Heart left ventricle (tissue), 16 donors: ENCODE measurements around the gene ITPRID2. TPM values are rescaled to one million over a fixed set of nuclear protein-coding genes. Genes with fewer than 3 reads are reported as not detected.

Experiments used
- ATAC-seq, 4 donors: fragments of 200-7000 bp; cut with Tn5 transposase; one replicate each; pipeline ENCODE4 v1.9.1; 2020 to 2022; ENCODE audit warnings: moderate library complexity in 4 of 4, mild to moderate bottlenecking in 3 of 4, moderate number of reproducible peaks in 1 of 4
- DNase-seq, 5 donors: peaks; one replicate each; pipeline ENCODE4 v3.0.0-alpha.2; 2020
- H3K27ac ChIP-seq, 12 donors: fragments of 200-600 bp; sonication (generic) in 4 of 12; one replicate each; pipeline versions ENCODE4 v1.5.0 to v1.8.0; 2016 to 2022; ENCODE audit warnings: mild to moderate bottlenecking in 2 of 12
- H3K27me3 ChIP-seq, 9 donors: fragments of 200-600 bp; sonication (generic) in 2 of 9; one replicate each; pipeline versions ENCODE4 v1.5.1 to v1.8.0; 2016 to 2022; ENCODE audit warnings: mild to moderate bottlenecking in 3 of 9
- H3K36me3 ChIP-seq, 9 donors: fragments of 200-600 bp; sonication (generic) in 2 of 9; one replicate each; pipeline versions ENCODE4 v1.5.0 to v1.8.0; 2018 to 2022; ENCODE audit warnings: mild to moderate bottlenecking in 2 of 9
- H3K4me1 ChIP-seq, 12 donors: fragments of 200-600 bp; sonication (generic) in 4 of 12; one replicate each; pipeline versions ENCODE4 v1.5.0 to v1.8.0; 2016 to 2022; ENCODE audit warnings: mild to moderate bottlenecking in 3 of 12
- H3K4me3 ChIP-seq, 12 donors: fragments of 200-600 bp; sonication (generic) in 4 of 12; one replicate each; pipeline versions ENCODE4 v1.5.0 to v1.8.0; 2017 to 2022; ENCODE audit warnings: mild to moderate bottlenecking in 9 of 12, moderate library complexity in 4 of 12
- H3K9me3 ChIP-seq, 12 donors: fragments of 200-600 bp; sonication (generic) in 4 of 12; one replicate each; pipeline versions ENCODE4 v1.5.0 to v1.8.0; 2016 to 2022; ENCODE audit warnings: mild to moderate bottlenecking in 1 of 12
- POLR2A ChIP-seq, 2 donors: fragments of 450-650 bp; IDR thresholded peaks; one replicate each; pipeline ENCODE4 v1.6.1; 2017; ENCODE audit warnings: antibody characterized with exemption in 2 of 2, mild to moderate bottlenecking in 2 of 2, moderate library complexity in 2 of 2
- WGBS, 4 donors: extraction: QIAGEN DNeasy Blood & Tissue Kit in 2 of 4; methylation state at CpG; one replicate each; pipeline versions ENCODE4 v1.1.5 to v1.1.7; 2013 to 2018; 5-methylcytosine and 5-hydroxymethylcytosine counted together
- intact Hi-C, 10 donors: fragments of 100-400 bp; cut with DNase I; formaldehyde crosslinking; loops; one replicate each; pipeline versions ENCODE4 v1.11.1 to v1.14.2; 2022
- polyA plus RNA-seq, 2 donors: library from polyadenylated mRNA; stranded (reverse); fragments of 200-250 nt; gene quantifications; one replicate each; pipeline ENCODE4 v1.2.3, GENCODE V29; 2013
- total RNA-seq, 9 donors: library from RNA; depleted of rRNA in 2 of 9; stranded (reverse); fragments of >200 nt in 2 of 9; fragmentation: NEBNext Ultra II Directional in 3 of 9; extraction: Animal tissue kit (Norgen Biotek cat#: 25700) in 3 of 9; gene quantifications; one replicate each; pipeline versions ENCODE4 v1.1.0 to v1.2.4, GENCODE V29; 2016 to 2023
- TF ChIP-seq, protein P1 (sequence below), 12 donors: fragments of 200-600 bp; sonication (generic) in 4 of 12; IDR thresholded peaks; one replicate each; pipeline versions ENCODE4 v1.5.0 to v1.8.0; 2018 to 2022; ENCODE audit warnings: antibody characterized with exemption in 12 of 12, mild to moderate bottlenecking in 5 of 12
- donor health status: ischemic (EF 13 %, LVEDD 7.1; RV severe dilation, severe dysfunction).
- donor health status: healthy with polysubstance abuse.
- donor health status: DM: no; HTN: yes; CAD: no.
- donor health status: DM: no; HTN: no; CAD: no.
- donor health status: ischemic (EF 25% LVEDD 6.9; RV normal size, moderate dysfunction).
- donor health status: ischemic (EF 25% LVEDD 5.7; RV mildly dilated, moderate dysfunction).
- donor health status: healthy.
- donor health status: DM: yes; HTN: yes; CAD: no.
- donor health status: ischemic (EF 35%, LVEDD 5.7; RV mildly dilated, moderate dysfunction).
- donor health status: nonischemic (EF 11% LVEDD 7.7; RV severe dilation, severe dysfunction).
- donor health status: DM: yes; HTN: yes; CAD: no.
- donor health status: PGD.
- donor health status: ischemic (EF 29% LVEDD 5.4; RV normal size, mild dysfunction).
- donor health status: nonischemic (EF 23%, LVEDD 6.1; RV moderate dilation, normal function).

Gene ITPRID2
- total and polyA plus RNA-seq, 11 donors: 37.8 to 85.9 (median 59.3) TPM

DNA sequence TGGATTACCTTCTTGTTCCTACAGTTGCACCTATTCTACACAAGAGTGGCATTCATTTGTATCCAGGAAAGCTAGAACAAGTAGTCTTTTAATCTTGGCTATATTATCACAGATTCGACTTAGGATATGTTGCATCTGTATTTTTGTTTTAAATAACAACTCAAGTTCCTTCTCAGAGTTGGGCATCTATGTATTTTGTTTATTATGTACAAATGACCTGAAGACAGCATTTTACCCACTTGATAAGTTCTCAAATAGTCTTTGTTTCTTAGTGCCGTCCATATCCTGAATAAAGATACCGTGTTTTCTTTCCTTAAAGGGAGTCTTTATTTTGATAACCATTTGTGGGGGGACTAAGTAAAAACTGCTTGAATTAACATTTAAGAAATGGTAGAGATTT, 2.9 kb downstream of the ITPRID2 start:
- H3K4me1 ChIP-seq: peaks cover 7 to 71% (median 50%) of the 10 kb centered on the region in 12 donors

DNA sequence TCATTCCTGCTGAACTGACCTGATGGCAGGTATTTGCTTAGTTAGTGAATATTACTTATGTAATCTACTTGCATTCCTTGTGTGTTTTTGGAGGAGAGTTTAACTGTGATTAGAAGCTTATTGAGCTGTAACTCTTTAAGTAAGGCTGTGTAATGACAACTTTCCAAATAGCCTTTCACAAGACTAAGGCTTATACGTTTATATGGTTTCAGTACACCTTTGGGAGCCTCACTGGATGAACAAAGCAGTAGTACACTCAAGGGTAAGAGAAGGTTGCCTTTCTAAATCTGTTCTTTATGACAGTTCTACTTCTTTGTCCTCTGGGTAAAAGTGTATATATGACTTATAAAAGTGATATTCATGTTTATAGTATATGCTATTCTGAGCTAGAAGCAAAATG, 4.3 kb downstream of the ITPRID2 start:
- no peak for ATAC-seq
- Histone ChIP-seq H3K27me3 (no peaks in the 10 kb centered on the region), H3K4me1 (peaks cover 7 to 72% (median 52%) of the 10 kb centered on the region in 12 donors), H3K27ac (no peak overlapping the region), H3K9me3 (no peaks in the 10 kb centered on the region), H3K4me3 (peak overlapping the region in 7 of 12 donors; percentile 1 to 93 (median 83)), H3K36me3 (peaks cover 3 to 56% (median 39%) of the 10 kb centered on the region in 9 donors)
- intact Hi-C loops: loop anchor here in 1 of 10 donors (2.0 kb wide), 1 partner anchor 153 kb away; no protein-coding TSS in a partner anchor
- no peak for DNase-seq
- TF ChIP-seq POLR2A (IDR thresholded peaks at IDR 0.05): no peak
- TF ChIP-seq, protein P1, sequence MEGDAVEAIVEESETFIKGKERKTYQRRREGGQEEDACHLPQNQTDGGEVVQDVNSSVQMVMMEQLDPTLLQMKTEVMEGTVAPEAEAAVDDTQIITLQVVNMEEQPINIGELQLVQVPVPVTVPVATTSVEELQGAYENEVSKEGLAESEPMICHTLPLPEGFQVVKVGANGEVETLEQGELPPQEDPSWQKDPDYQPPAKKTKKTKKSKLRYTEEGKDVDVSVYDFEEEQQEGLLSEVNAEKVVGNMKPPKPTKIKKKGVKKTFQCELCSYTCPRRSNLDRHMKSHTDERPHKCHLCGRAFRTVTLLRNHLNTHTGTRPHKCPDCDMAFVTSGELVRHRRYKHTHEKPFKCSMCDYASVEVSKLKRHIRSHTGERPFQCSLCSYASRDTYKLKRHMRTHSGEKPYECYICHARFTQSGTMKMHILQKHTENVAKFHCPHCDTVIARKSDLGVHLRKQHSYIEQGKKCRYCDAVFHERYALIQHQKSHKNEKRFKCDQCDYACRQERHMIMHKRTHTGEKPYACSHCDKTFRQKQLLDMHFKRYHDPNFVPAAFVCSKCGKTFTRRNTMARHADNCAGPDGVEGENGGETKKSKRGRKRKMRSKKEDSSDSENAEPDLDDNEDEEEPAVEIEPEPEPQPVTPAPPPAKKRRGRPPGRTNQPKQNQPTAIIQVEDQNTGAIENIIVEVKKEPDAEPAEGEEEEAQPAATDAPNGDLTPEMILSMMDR (IDR thresholded peaks at IDR 0.05): no peak
- 16 to 47% (median 38%) methylated on average over 1 of the region's 1 CpG for WGBS, 4 donors

More for the DNA sequence above, 2.9 kb downstream of the ITPRID2 start:
- Histone ChIP-seq H3K27ac (peak overlapping the region in 1 of 12 donors; percentile 26), H3K36me3 (peaks cover 0 to 42% (median 24%) of the 10 kb centered on the region in 9 donors), H3K4me3 (peak overlapping the region in 10 of 12 donors; percentile 7 to 94 (median 86)), H3K27me3 (no peaks in the 10 kb centered on the region), H3K9me3 (no peaks in the 10 kb centered on the region)
- WGBS, 4 donors: 39 to 59% (median 50%) methylated on average over 3 of the region's 3 CpGs
- intact Hi-C loops: loop anchor here in 3 of 10 donors (5.0 kb wide), 3 partner anchors 82 to 183 kb away; no protein-coding TSS in a partner anchor
- DNase-seq (no peak), ATAC-seq (no peak)
- TF ChIP-seq POLR2A (IDR thresholded peaks at IDR 0.05): no peak
- TF ChIP-seq, protein P1 (IDR thresholded peaks at IDR 0.05): no peak

GRCh38 chr2:181896286-181896685, 4.8 kb downstream of the ITPRID2 start:
- peak overlapping the region in 5 of 12 donors; percentile 1 to 86 (median 9) for H3K4me3 ChIP-seq
- H3K27me3 ChIP-seq: no peaks in the 10 kb centered on the region
- peaks cover 3 to 61% (median 43%) of the 10 kb centered on the region in 9 donors for H3K36me3 ChIP-seq
- no peak overlapping the region for H3K27ac ChIP-seq
- intact Hi-C loops: loop anchor here in 1 of 10 donors (2.0 kb wide), 1 partner anchor 153 kb away; no protein-coding TSS in a partner anchor
- WGBS, 4 donors: 86 to 95% (median 93%) methylated on average over 1 of the region's 1 CpG
- no peaks in the 10 kb centered on the region for H3K9me3 ChIP-seq
- DNase-seq (no peak), ATAC-seq (no peak)
- peaks cover 4 to 68% (median 50%) of the 10 kb centered on the region in 12 donors for H3K4me1 ChIP-seq
- TF ChIP-seq POLR2A (IDR thresholded peaks at IDR 0.05): no peak
- TF ChIP-seq, protein P1 (IDR thresholded peaks at IDR 0.05): no peak

DNA sequence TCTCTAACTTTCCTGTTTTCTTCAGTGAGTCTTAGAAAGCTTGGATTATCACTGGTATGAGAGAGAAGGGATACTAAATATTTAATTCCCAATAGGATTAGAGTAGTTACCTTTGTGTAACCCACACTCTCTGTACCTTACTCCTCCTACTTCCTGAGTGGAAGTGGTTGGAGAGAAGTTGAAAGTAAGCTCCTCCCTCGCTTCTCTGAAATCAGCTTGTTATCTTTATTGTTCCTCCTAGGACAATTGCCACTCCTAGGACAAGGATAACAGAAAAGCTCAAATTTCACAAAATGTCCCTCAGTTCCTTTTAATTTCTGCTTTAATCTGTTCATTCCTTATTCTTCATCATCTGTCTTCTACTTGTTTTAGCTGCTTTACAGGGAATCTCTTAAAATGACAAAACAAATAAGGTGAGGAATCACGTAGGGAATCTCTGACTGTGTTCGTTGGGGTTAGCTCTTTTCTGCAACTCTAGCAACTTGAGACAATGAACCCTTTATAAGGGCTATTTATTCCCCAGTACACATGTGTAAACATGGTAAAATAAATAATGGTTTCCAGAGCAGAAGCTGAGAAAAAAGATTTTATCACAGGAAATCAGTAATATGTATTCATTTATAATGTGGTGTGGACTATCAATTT, 8.6 kb downstream of the ITPRID2 start:
- TF ChIP-seq, protein P1 (IDR thresholded peaks at IDR 0.05): no peak
- no peak for TF ChIP-seq POLR2A (IDR thresholded peaks at IDR 0.05)
- Histone ChIP-seq H3K27ac (no peak overlapping the region), H3K4me1 (peaks cover 0 to 70% (median 49%) of the 10 kb centered on the region in 12 donors), H3K4me3 (no peak overlapping the region), H3K9me3 (no peaks in the 10 kb centered on the region), H3K36me3 (peaks cover 3 to 90% (median 74%) of the 10 kb centered on the region in 9 donors), H3K27me3 (no peaks in the 10 kb centered on the region)
- ATAC-seq (no peak), DNase-seq (no peak)
- 53 to 71% (median 64%) methylated on average over 3 of the region's 3 CpGs for WGBS, 4 donors
- intact Hi-C loops: loop anchor here in 5 of 10 donors (5.0 kb wide), 1 partner anchor 158 kb away; no protein-coding TSS in a partner anchor
